ENCODE measurements around the gene GLYR1.

Gene GLYR1

GRCh38 chr16:4754865-4755264 lies 92.2 kb downstream of the GLYR1 start:
- no peak for DNase-seq

- DNase-seq: no peak
These were observed 93.9 kb downstream of the GLYR1 start for GRCh38 chr16:4753227-4753626.
